GM19463 (cell line): Measurements from ENCODE around the gene CKB.
"Not testable (repeated sequence)": the region's sequence is repeated elsewhere in the genome, so short reads cannot be mapped to it uniquely, and the experiment has no call there.

Experiments used
- ATAC-seq: cut with Tn5 transposase; IDR thresholded peaks from one replicate; pipeline ENCODE4 v1.9.1; 2021; ENCODE audit warnings: mild to moderate bottlenecking, moderate library complexity; ENCODE audit not compliant: unreplicated experiment

CKB gene

GRCh38 chr14:103528146-103528586, 5.5 kb upstream of the CKB start:
- no peak for ATAC-seq

GRCh38 chr14:103527408-103528145, 4.9 kb upstream of the CKB start:
- ATAC-seq, result peak; percentile 86

DNA sequence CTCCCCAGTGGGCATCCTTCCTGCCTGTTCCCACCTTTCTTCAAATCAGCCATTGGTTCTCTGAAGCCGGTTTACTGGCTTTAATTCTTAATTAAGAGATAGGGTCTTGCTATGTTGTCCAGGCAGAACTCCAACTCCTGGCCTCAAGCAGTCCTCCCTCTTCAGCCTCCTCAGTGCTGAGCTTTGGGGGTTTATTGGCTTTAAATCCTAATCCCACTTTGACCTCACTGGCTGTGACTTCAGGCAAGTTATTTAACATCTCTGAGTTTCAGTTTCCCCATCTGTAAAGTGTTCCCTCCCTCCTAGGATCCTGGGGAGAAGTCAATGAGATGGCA, 4.3 kb upstream of the CKB start:
- ATAC-seq, result no peak

DNA sequence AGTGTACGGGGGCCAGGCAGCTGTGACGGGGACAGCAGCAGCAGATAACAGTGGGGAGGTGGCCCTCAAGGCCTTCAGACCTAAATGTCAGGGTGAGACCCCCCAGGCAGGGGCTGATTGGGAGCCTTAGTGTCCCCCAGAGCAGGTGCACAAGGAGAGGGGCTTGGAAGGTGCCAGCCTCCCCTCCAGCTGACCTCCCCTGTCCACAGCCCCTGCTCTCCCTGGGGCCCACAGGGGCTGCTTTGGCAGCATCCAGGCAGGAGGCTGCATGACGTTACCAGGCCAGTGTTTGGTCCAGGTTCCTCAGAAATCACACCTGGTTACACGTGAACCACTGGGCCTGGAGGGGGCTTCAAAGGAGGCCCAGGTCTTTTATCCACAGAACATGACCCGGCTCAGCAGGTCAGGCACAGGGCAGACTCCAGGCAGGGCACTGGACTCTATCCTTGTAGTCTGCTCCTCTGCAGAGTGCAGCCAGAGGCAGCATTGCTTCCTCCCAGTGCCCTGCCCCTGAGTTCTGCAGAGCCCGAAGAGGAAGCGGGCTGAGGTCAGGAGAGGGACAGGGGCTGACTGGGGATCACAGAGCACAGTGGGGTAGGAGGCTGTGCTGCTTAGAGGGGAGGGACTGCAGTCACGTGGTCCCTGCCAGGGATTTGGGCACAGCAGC, 3.8 kb upstream of the CKB start:
- no peak for ATAC-seq

DNA sequence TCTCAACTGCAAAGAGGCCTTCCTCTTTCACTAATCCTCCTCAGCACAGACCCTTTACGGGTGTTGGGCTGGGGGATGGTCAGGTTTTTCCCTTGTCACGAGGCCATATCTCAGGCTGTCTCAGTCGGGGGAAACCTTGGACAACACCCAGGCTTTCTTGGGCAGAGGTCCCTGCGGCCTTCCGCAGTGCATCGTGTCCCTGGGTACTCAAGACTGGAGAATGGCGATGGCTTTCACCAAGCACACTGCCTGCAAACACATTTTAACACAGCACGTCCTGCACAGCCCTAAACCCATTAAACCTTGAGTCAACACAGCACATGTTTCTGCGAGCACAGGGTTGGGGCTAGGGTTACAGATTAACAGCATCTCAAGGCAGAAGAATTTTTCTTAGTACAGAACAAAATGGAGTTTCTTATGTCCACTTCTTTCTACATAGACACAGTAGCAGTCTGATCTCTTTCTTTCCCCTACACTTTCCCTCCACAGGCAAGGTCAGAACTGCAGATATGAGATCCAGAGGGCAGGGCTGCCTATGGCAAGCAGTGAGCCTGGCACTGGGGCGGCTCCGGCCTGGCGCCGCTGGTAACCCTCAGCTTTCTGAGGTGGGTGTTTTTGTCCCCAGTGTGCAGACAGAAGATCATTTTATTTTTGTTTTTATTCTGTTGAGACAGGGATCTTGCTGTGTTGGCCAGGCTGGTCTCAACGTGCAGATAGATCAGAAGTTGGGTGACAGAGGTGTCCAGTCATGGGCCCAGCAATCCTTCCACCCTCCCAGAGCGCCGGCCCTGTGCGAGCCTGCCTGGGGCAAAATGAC, 3.0 kb upstream of the CKB start:
- ATAC-seq, result not testable (repeated sequence)

DNA sequence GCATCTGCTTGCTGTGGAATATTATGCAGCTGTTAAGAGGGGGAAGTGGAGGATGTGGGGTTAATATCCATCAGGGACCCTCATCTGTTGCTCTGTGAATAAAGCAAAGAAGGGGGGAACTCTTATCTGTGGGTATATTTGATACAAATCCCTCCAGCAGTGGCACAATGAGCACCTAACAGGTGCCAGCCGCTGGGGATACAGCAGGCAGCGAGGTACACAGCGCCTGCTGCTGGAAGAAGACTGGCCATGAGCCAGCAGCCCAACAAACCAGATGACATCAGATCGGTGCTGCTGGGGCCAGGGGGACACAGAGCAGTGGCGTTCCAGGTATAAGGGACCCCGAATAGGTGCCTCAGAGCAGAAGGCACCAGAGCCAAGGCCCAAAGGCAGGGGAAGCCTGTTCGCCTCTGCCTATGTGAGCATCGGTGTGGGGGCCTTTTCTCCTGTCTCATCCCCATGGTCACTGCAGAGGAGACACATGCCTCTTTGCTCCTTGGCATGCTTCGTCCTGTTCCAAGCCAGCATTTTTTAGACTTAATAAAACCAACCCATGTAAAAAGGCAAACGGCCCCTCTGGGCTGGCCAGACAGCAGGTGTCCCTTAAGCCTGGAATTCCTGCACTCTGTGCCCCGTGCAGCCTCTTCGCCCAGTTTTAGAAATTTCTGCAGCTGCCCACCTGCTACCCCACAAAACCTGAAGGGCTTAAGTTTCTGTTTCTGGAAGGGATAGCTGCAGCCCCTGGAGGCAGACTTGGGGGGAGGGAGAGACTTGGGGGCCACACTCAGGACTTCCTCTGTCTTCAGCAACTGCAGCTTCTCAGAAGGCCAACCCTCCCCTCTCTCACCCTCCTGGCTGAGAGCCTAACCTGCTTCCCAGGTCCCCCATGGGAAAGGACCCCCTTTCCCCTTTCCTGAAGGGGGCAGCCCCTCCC, 1.6 kb upstream of the CKB start:
- ATAC-seq, result no peak

DNA sequence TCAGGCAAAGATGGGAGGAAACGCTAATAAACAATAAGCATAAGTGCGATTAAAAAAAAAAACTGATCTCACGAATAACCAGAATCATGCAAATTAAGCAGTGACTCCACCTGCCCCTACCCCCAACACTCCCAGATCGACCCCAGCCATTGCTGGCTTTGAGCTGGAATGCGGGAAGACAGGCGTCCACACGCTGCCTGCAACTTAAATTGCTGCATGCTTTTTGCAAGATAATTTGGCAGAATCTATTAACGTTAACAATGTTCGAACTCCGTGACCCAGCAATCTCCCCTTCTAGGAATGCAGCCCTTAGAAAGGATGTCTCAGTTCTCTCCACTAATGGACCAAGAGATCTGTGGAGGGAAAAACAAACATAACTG, 935 bp upstream of the CKB start:
- no peak for ATAC-seq

GRCh38 chr14:103521951-103522563, 573 bp downstream of the CKB start:
- no peak for ATAC-seq

DNA sequence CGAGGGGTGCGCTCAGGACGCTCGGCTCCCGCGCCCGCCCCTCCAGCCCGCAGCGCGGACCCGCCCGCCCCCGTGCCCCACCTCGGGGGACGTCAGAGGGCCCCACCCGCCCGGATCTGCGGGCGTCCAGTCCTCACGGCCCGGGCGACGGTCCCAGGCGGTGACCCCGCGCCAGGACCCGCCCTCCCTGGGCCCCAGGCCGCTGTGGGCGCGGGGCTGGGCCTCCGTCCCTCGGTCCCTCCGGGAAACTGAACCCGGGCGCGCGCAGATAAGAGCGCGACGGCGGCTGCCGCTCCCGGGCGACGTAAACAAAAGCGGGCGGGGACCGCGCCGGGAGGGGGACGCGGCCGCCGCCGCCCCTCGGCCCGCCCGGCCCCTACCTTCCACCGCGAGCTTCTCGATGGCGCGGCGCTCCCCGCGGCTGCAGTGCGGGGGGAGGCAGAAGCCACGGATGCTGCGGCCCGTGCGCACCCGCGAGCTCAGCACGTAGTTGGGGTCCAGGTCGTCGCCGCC, 1.1 kb downstream of the CKB start:
- no peak for ATAC-seq

- ATAC-seq, result no peak
These were observed 1.8 kb downstream of the CKB start for GRCh38 chr14:103520657-103521437.

GRCh38 chr14:103520269-103520656, 2.4 kb downstream of the CKB start:
- ATAC-seq, result no peak

DNA sequence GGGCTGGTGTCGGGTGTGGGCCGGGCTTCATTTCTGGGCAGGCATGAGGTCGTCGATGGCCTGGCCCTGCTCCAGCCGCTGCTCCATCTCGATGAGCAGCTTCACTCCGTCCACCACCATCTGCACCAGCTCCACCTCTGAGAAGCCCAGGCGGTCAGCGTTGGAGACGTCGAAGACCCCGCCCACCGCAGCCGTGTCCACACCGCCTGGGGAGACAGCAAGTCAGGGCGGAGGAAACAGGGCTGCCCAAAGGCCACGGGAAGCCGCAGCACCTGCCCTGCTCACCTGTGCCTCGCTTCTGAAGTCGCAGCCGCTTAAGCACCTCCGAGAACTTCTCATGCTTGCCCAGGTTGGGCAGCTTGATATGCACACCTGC, 2.8 kb downstream of the CKB start:
- no peak for ATAC-seq

- ATAC-seq, result no peak
These were observed 3.4 kb downstream of the CKB start for GRCh38 chr14:103519043-103519836.

DNA sequence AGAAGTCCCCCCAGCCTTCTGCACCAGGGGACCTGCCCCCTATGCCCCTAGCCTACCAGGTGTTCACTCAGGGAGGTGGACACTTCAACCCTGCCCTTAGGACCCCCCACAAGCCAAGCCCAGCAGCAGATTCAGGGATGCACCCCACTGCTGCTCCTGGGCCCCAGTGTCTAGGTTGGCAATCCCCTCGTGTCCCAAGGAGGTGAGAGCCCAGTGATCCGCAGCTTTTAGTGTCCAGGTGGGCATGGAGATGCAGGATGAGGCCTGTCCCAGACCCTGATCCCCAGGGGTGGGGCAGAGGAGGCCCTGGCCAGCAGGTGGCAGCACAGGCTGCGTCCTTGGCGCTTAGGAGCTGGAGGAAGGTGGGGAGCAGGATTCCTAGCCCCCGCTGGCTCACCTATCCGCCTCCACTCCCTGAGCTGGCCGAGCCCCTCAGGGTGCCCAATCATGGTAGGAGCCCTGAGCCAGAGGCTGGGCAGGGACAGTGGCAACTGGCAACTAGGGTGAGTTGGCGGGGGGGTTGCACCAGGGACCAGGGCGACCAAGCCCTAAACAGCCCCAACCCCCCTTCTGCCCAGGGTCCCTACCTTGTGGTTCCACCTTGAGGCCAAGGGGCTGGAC, 4.1 kb downstream of the CKB start:
- no peak for ATAC-seq

GRCh38 chr14:103517721-103518421, 4.8 kb downstream of the CKB start:
- ATAC-seq, result no peak

- no peak for ATAC-seq
These were observed 5.5 kb downstream of the CKB start for GRCh38 chr14:103517174-103517566.

DNA sequence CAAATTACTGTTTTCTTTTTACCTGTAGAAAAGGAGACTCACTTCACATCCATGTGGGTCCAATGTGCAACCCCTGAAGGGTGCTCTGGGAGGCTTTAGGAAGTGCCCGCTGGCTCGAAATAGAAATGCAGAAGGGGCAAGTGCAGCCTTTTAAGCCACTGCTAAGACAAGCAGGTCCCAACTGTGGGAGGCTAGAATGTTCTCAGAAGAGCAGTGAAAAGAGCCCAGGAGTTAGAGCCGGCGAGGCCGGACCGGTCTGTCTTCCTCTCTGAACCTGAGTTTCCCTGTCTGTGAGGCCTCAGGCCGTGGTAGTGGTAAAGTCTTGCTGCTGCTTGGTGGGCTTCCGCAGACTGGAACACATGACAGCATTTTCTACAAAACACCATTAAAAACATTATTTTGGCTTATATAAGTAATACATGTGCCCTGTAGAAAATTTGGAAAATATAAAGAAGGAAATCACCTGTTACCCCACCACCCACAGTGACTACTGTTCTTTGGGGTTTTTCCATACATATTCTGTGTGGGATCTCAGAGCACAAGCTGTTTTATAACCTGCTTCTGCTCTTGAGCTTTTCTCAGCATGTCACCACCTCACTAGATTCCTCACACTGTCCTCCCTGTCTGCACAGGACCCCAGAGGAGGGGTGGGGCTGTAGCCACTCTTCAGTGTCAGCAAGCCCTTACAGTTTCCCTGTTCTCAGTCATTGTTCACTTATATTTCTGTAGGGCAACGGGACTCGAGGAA, 6.0 kb downstream of the CKB start:
- no peak for ATAC-seq
